Measurements from ENCODE around the gene CLCN7.

CLCN7 gene

DNA sequence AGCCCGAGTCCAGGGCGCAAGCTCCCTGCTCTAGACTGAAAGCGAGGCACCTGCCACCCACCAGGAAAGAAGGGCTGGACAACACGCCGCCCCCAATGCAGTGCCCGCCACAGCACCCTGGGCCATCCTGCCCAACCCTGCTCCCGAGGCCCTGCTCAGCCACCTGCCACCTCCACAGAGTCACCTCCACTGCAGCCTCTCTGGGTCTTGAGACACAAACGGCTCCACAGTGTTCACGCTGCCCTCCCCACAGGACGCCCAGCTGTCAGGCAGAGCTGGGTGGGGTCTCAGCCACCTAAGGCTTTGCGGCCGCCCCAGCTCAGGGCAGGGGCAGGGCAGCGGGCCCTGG is 9.3 kb downstream of the CLCN7 start:
- no peak for TF ChIP-seq CTCF (IDR thresholded peaks at IDR 0.05)
- H3K36me3 Mint-ChIP-seq (ENCODE audit: low read depth) = peaks cover 8% of the 10 kb centered on the region
- no peaks in the 10 kb centered on the region for H3K9me3 Mint-ChIP-seq
- DNase-seq = no peak
- no peak overlapping the region for H3K27ac Mint-ChIP-seq
- H3K4me3 Mint-ChIP-seq = no peak overlapping the region
- H3K4me1 Mint-ChIP-seq = peaks cover 11% of the 10 kb centered on the region
- H3K27me3 Mint-ChIP-seq (ENCODE audit: low read depth, poor library complexity) = peaks cover 4% of the 10 kb centered on the region

- H3K9me3 Mint-ChIP-seq = no peaks in the 10 kb centered on the region
- peaks cover 6% of the 10 kb centered on the region for H3K4me1 Mint-ChIP-seq
- peaks cover 8% of the 10 kb centered on the region for H3K36me3 Mint-ChIP-seq (ENCODE audit: low read depth)
- peak overlapping the region; percentile 94 for H3K27ac Mint-ChIP-seq
- no peak for DNase-seq
- peaks cover under 1% of the 10 kb centered on the region for H3K27me3 Mint-ChIP-seq (ENCODE audit: low read depth, poor library complexity)
- TF ChIP-seq CTCF (IDR thresholded peaks at IDR 0.05) = no peak
- H3K4me3 Mint-ChIP-seq = no peak overlapping the region
Measured at GRCh38 chr16:1464894-1465566, 9.8 kb downstream of the CLCN7 start.

- H3K9me3 Mint-ChIP-seq = no peaks in the 10 kb centered on the region
- peaks cover 8% of the 10 kb centered on the region for H3K36me3 Mint-ChIP-seq (ENCODE audit: low read depth)
- no peak overlapping the region for H3K4me3 Mint-ChIP-seq
- H3K27me3 Mint-ChIP-seq (ENCODE audit: low read depth, poor library complexity) = no peaks in the 10 kb centered on the region
- DNase-seq = no peak
- TF ChIP-seq CTCF (IDR thresholded peaks at IDR 0.05) = no peak
- H3K27ac Mint-ChIP-seq = no peak overlapping the region
- H3K4me1 Mint-ChIP-seq = no peaks in the 10 kb centered on the region
Measured at GRCh38 chr16:1464196-1464893, 10.5 kb downstream of the CLCN7 start.

GRCh38 chr16:1461146-1461545 is 13.7 kb downstream of the CLCN7 start:
- DNase-seq = no peak
- Mint-ChIP-seq H3K27me3 (ENCODE audit: low read depth, poor library complexity) (no peaks in the 10 kb centered on the region), H3K36me3 (ENCODE audit: low read depth) (peaks cover 8% of the 10 kb centered on the region), H3K4me3 (no peak overlapping the region), H3K4me1 (no peaks in the 10 kb centered on the region), H3K9me3 (no peaks in the 10 kb centered on the region), H3K27ac (no peak overlapping the region)
- no peak for TF ChIP-seq CTCF (IDR thresholded peaks at IDR 0.05)

GRCh38 chr16:1460602-1461138 is 14.2 kb downstream of the CLCN7 start:
- no peak for DNase-seq
- no peaks in the 10 kb centered on the region for H3K4me1 Mint-ChIP-seq
- TF ChIP-seq CTCF (IDR thresholded peaks at IDR 0.05) = no peak
- no peaks in the 10 kb centered on the region for H3K9me3 Mint-ChIP-seq
- H3K27me3 Mint-ChIP-seq (ENCODE audit: low read depth, poor library complexity) = no peaks in the 10 kb centered on the region
- no peak overlapping the region for H3K4me3 Mint-ChIP-seq
- H3K27ac Mint-ChIP-seq = no peak overlapping the region
- H3K36me3 Mint-ChIP-seq (ENCODE audit: low read depth) = peaks cover 8% of the 10 kb centered on the region
